Brain microvascular endothelial cell (primary cell): ENCODE results near the gene SEPTIN14.
"Not testable (repeated sequence)": the region's sequence is repeated elsewhere in the genome, so short reads cannot be mapped to it uniquely, and the experiment has no call there.

Experiments used
- DNase-seq: peaks from one replicate; pipeline ENCODE4 v3.0.0-alpha.2; 2020
- H3K27ac ChIP-seq: fragments of 250-450 bp; sonication (Bioruptor Pico); 2 replicates; pipeline ENCODE4 v1.5.1; 2020; ENCODE audit warnings: mild to moderate bottlenecking, moderate library complexity
- H3K27me3 ChIP-seq: fragments of 250-450 bp; sonication (Bioruptor Pico); replicated peaks from 2 replicates; pipeline ENCODE4 v1.5.1; 2020; ENCODE audit warnings: mild to moderate bottlenecking
- H3K36me3 ChIP-seq: fragments of 250-450 bp; sonication (Bioruptor Pico); replicated peaks from 2 replicates; pipeline ENCODE4 v1.5.1; 2020; ENCODE audit warnings: mild to moderate bottlenecking
- H3K4me3 ChIP-seq: 2 replicates; pipeline ENCODE4 v1.5.1; 2011; ENCODE audit warnings: low read depth, mild to moderate bottlenecking, control low read depth, low read length, moderate library complexity
- CTCF ChIP-seq: IDR thresholded peaks from 2 replicates; pipeline ENCODE4 v1.5.1; 2011; ENCODE audit warnings: low read depth, mild to moderate bottlenecking, moderate library complexity, low read length, control low read depth, inconsistent platforms; ENCODE audit errors: missing control alignments
- in situ Hi-C: cut with HindIII; loops from 2 replicates; pipeline ENCODE4 v1.10.0; 2017; ENCODE audit warnings: low sequenced_read_pairs, low pct_ligation_motif_present

The SEPTIN14 gene

DNA sequence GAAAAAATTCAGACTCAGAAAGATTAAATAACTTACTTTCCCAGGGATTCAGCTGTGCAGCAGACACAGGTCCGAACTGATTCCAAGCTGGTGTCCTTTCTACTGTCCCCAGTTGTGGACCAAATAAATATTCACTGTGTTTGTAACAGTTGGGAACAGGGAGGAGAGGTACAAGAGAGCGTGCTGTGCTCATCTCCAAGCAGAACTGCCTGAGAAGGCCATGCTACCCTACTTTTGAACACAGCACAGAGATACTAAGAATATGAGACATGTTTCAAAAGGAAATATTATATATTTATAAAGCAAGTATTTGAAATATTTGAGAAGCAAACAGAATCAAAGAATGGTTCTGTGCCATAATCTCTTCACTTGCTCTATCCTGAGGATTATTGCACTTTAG, at the start of gene SEPTIN14:
Gene SEPTIN14, minus strand, starts transcription at position 101 of the 400 bp plus-strand sequence. CDS start 756 bp downstream, outside the sequence.
- H3K27me3 ChIP-seq, H3K27ac ChIP-seq, in situ Hi-C loops, H3K4me3 ChIP-seq, H3K36me3 ChIP-seq, DNase-seq: not testable (repeated sequence)

DNA sequence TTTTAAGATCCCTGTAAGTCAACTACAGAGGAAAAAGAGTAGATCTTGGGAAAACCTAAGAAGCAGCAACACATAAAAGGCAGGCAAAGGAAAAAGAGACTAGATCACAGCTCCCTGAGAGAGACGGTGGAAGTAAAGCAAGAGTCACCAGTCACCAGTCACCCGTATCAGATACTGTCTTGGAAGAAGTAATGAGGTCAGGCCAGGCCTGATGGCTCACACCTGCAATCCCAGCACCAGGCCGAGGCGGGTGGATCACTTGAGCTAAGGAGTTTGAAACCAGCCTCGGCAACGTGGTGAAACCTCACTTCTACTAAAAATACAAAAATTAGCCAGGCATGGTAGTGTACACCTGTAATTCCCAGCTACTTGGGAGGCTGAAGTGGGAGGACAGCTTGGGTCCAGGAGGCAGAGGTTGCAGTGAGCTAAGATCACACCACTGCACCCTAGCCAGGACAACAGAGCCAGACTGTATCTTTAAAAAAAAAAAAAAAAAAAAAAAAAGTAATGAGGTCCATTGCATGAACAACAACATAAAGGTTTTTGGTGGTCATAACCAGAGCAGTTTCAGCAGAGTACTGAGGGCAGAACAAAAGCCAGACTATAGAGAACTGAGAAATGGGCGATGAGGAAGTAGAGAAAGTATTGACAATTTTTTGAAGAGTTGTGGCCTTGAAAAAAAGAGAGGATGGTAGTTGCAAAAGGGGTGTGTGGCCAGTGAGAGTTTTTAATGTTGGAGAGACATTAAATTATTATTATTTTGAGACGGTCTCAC, 41.6 kb upstream of the SEPTIN14 start:
- no peak for DNase-seq
- no peak overlapping the region for H3K4me3 ChIP-seq
- TF ChIP-seq CTCF, result no peak
- H3K36me3 ChIP-seq, result no peaks in the 10 kb centered on the region
- in situ Hi-C loops, result no loop called here
- no peak overlapping the region for H3K27ac ChIP-seq
- no peaks in the 10 kb centered on the region for H3K27me3 ChIP-seq

- H3K27ac ChIP-seq, DNase-seq, H3K36me3 ChIP-seq, H3K4me3 ChIP-seq, in situ Hi-C loops, H3K27me3 ChIP-seq: not testable (repeated sequence)
Measured at GRCh38 chr7:55901059-55901458, 38.5 kb upstream of the SEPTIN14 start.

DNA sequence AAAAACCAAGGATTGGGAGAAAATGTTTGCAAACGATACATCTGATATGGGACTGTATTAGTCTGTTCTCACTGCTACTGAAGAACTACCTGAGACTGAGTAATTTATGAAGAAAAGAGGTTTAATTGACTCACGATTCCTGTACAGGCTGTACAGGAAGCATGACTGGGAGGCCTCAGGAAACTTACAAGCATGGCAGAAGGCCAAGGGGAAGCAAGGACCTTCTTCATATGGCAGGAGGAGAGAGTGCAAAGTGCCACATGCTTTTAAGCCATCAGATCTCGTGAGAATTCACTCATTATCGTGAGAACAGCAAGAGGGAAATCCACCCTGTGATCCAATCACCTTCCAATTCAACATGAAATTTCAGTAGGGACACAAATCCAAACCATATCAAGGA, 35.7 kb upstream of the SEPTIN14 start:
- H3K36me3 ChIP-seq, result no peaks in the 10 kb centered on the region
- TF ChIP-seq CTCF, result no peak
- no peaks in the 10 kb centered on the region for H3K27me3 ChIP-seq
- no peak for DNase-seq
- H3K27ac ChIP-seq, result no peak overlapping the region
- H3K4me3 ChIP-seq, result no peak overlapping the region
- in situ Hi-C loops, result no loop called here

GRCh38 chr7:55895021-55895420, 32.5 kb upstream of the SEPTIN14 start:
- Histone ChIP-seq H3K4me3 (no peak overlapping the region), H3K27me3 (no peaks in the 10 kb centered on the region), H3K27ac (no peak overlapping the region), H3K36me3 (no peaks in the 10 kb centered on the region)
- no peak for TF ChIP-seq CTCF
- no peak for DNase-seq
- in situ Hi-C loops, result no loop called here

DNA sequence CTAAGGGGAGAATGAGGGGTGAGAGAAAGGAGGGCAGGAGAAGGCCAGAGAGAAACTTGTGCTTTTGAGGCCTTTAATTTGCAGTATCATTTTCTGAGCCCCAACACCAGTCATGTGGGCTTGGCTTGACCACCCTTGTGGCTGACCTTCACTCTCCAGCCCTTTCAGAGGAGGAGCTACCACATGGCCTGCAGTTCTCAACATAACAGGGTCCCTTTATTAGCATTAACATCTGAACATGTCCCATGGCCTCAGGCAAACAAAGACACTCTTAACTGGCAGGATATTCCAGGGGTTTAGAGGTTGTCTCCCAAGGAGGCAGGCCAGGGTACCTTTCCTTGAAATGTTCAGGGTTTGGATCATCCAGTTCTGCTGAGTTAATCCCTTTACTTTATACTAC, 31.4 kb upstream of the SEPTIN14 start:
- in situ Hi-C loops, result no loop called here
- no peak overlapping the region for H3K27ac ChIP-seq
- H3K36me3 ChIP-seq, result no peaks in the 10 kb centered on the region
- no peak overlapping the region for H3K4me3 ChIP-seq
- TF ChIP-seq CTCF, result no peak
- no peaks in the 10 kb centered on the region for H3K27me3 ChIP-seq
- DNase-seq, result no peak

DNA sequence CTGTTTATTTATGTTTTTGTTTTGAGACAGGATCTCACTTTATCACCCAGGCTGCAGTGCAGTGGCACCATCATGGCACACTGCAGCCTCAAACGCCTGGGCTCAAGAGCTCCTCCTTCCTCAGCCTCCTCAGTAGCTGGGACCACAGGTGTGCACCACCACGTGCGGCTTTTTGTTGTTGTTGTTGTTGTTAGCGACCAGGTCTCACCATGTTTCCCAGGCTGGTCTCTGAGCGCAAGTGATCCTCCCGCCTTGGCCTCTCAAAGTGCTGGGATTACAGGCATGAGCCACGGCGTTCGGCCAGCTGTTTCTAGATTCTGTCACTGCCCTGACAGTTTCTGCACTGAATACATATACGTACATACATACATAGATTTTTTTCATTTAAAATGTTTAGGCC, 25.8 kb upstream of the SEPTIN14 start:
- DNase-seq, in situ Hi-C loops, H3K36me3 ChIP-seq, H3K27me3 ChIP-seq, H3K27ac ChIP-seq: not testable (repeated sequence)
- peak overlapping the region; percentile 65 for H3K4me3 ChIP-seq
